Stimulated activated CD8-positive, alpha-beta memory T cell treated with anti-CD3 and anti-CD28 coated beads, Interleukin-2, amount 100 ng/mL, for 48 hours (primary cell): ENCODE measurements around the gene SPR.

Source experiments
- DNase-seq, 2 donors: peaks; one replicate each; pipeline ENCODE4 v3.0.0-alpha.2; 2020; ENCODE audit warnings: low read depth in 2 of 2

Gene SPR

GRCh38 chr2:72887032-72887739, at the start of gene SPR:
Gene SPR, plus strand, starts transcription at chr2:72887408. Its CDS starts 25 bp downstream, at chr2:72887433.
- DNase-seq: peak; percentile 59 to 71

GRCh38 chr2:72840066-72840465, 47.1 kb upstream of the SPR start:
- no peak for DNase-seq

- no peak for DNase-seq
Measured at GRCh38 chr2:72841462-72842125, 45.6 kb upstream of the SPR start.

GRCh38 chr2:72843301-72843700, 43.9 kb upstream of the SPR start:
- DNase-seq: no peak

GRCh38 chr2:72846171-72847095, 40.8 kb upstream of the SPR start:
- DNase-seq: no peak

GRCh38 chr2:72847534-72848315, 39.5 kb upstream of the SPR start:
- DNase-seq: no peak

GRCh38 chr2:72848436-72849137, 38.6 kb upstream of the SPR start:
- DNase-seq: no peak

GRCh38 chr2:72849138-72849462, 38.1 kb upstream of the SPR start:
- DNase-seq: no peak

GRCh38 chr2:72851333-72851732, 35.9 kb upstream of the SPR start:
- DNase-seq: no peak

- DNase-seq: peak in 1 of 2 donors; percentile 23
Measured at GRCh38 chr2:72859831-72860262, 27.4 kb upstream of the SPR start.

- peak; percentile 74 to 81 for DNase-seq
Measured at GRCh38 chr2:72862239-72862988, 24.8 kb upstream of the SPR start.

- no peak for DNase-seq
Measured at GRCh38 chr2:72863046-72863445, 24.2 kb upstream of the SPR start.

GRCh38 chr2:72864500-72864899, 22.7 kb upstream of the SPR start:
- no peak for DNase-seq

GRCh38 chr2:72871060-72871459, 16.1 kb upstream of the SPR start:
- no peak for DNase-seq

- no peak for DNase-seq
Measured at GRCh38 chr2:72871880-72872279, 15.3 kb upstream of the SPR start.

- no peak for DNase-seq
Measured at GRCh38 chr2:72883356-72883962, 3.7 kb upstream of the SPR start.

GRCh38 chr2:72886505-72887031, 640 bp upstream of the SPR start:
- DNase-seq: no peak

- peak; percentile 48 for DNase-seq
Measured at GRCh38 chr2:72887740-72888437, 681 bp downstream of the SPR start.
